NCI-H2196 treated with DMSO at 0.1 percent for 48 hours (cell line): ENCODE data around the gene ACTL10.
"Not testable (repeated sequence)": the region's sequence is repeated elsewhere in the genome, so short reads cannot be mapped to it uniquely, and the experiment has no call there.

ENCODE experiments used
- DNase-seq: peaks from one replicate; lab custom pipeline; 2025; ENCODE audit not compliant: unreplicated experiment; lab: John Stamatoyannopoulos, UW

ACTL10 gene

GRCh38 chr20:33666293-33667244 is at the start of gene ACTL10:
ACTL10 (plus strand) TSS chr20:33666943; CDS start chr20:33667498, 555 bp downstream.
- peak; percentile 98 for DNase-seq

DNA sequence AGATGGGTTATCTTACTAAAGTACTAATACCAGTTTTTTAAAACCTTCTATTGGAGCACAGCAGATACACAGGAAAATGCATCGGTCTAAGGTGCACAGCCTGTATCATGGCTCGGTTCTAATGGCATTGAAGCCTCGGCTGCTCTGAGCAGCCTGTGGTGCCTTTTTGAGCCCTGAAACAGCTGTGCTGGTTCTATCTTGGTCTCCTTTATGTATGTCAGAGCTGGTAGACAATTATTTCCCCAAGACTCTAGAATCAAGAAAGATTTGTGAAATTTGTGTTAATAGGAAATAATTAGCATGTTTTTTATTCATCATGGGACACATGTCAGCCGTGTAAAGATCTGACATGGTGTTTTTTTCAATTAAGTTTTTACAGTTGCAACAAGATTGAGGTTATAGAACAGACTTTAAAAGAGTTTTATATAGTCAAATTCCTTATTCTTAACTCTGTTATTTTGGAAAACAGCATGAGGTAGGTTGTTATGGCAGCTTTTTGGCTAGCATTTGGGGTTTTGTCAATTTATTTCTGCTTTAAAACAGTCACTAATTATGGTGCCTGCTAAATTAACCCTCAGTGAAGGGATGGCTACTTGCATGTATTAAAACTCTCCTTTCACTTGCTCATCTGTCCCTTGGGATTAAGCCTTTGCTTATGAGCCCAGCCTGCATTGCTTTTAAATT is 44.9 kb upstream of the ACTL10 start:
- no peak for DNase-seq

- DNase-seq, result no peak
Measured at GRCh38 chr20:33622705-33623365, 43.9 kb upstream of the ACTL10 start.

GRCh38 chr20:33624399-33624798 is 42.3 kb upstream of the ACTL10 start:
- DNase-seq, result no peak

GRCh38 chr20:33626190-33626589 is 40.6 kb upstream of the ACTL10 start:
- no peak for DNase-seq

GRCh38 chr20:33627577-33628216 is 39.0 kb upstream of the ACTL10 start:
- no peak for DNase-seq

DNA sequence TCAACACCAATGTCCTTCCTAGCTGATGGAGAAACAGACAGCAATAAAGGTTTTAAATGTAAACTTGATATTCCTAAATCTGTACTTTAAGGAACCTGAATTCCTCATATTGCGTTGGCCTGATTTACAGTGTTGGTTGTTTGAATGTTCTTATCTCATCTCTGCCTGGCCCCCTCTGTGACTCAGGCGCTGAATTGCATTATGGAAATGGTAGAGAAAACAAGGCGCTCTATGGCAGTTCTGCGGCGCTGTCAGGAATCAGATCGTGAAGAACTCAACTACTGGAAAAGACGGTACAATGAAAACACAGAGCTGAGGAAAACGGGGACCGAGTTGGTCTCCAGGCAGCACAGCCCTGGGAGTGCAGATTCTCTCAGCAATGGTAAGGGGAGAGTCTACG is 37.2 kb upstream of the ACTL10 start:
- no peak for DNase-seq

DNA sequence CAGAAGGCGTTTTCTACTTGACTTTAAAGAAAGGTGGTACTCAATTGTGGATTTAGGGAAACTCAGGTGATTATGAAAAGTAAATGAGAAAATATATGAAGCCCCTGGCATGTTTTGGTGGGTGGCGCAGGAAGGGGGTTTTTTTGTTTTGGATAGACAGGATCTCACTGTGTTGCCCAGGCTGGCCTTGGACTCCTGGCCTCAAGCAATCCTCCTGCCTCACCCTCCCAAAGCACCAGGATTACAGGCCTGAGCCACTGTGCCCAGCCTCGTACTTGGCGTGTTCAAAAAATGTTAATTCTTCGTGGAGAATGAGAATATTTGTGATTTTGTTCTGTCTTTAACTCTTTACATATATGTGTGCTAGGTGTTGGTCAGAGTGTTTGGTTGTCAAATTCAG is 36.8 kb upstream of the ACTL10 start:
- DNase-seq, result no peak

- DNase-seq, result no peak
Measured at GRCh38 chr20:33630507-33630906, 36.2 kb upstream of the ACTL10 start.

DNA sequence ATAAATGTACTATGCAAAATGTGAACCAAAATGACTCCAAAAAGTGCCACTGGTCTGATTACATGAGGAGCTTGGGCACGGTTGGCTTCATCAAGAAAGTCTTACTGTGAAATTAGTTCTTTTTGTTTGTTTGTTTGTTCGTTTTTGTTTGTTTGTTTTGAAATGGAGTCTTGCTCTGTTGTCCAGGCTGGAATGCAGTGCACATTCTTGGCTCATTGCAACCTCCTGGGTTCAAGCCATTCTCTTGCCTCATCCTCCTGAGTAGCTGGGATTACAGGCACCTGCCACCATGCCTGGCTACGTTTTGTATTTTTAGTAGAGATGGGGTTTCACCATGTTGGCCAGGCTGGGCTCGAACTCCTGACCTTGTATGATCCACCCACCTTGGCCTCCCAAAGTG is 34.8 kb upstream of the ACTL10 start:
- not testable (repeated sequence) for DNase-seq

DNA sequence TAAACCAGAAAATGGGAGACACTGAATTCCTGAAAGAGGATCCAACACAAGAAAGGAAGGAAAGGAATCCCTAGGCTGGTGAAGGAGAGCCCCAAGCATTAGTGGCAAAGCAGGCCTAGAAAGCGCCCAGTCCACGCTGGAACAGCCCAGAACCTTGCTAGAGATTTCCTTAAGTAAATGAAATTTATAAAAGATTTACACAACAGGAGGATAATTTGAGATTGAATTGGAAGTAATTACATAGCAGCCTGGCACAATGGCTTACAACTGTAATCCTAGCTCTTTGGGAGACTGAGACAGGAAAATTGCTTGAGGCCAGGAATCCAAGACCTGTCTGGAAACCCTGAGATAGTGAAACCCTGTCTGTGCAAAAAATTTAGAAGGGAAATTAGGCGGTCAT is 31.4 kb upstream of the ACTL10 start:
- no peak for DNase-seq

- DNase-seq, result no peak
Measured at GRCh38 chr20:33636776-33637175, 30.0 kb upstream of the ACTL10 start.

DNA sequence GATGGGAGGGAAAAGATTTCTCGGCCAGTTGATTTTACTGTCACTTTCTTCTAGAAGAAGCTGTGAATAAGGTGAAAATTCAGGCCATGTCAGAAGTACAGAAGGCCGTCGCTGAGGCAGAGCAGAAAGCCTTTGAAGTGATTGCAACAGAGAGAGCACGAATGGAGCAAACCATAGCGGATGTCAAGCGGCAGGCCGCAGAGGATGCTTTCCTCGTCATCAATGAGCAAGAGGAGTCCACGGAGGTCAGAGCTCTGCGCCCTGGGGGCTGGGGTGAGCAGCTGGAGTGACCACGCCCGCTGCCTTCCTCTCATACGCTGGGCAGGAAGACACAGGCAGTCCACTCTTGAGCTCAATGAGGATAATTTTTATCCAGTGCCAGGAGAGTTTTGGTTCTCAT is 26.5 kb upstream of the ACTL10 start:
- no peak for DNase-seq

- no peak for DNase-seq
Measured at GRCh38 chr20:33644313-33645071, 22.3 kb upstream of the ACTL10 start.

DNA sequence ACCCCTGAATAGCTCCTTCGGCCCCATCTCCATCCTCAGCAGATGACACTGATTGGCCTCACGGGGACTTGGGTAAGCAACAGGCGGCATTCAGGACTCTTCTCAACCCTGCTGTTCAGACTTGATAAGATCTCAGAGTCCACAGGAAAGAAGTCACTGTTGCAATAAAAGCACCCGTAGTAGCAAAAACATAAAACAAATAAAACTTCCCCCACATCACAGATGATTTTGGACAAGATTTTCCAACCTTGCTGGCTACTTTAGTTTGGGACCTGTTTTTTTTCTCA is 21.7 kb upstream of the ACTL10 start:
- DNase-seq, result no peak

DNA sequence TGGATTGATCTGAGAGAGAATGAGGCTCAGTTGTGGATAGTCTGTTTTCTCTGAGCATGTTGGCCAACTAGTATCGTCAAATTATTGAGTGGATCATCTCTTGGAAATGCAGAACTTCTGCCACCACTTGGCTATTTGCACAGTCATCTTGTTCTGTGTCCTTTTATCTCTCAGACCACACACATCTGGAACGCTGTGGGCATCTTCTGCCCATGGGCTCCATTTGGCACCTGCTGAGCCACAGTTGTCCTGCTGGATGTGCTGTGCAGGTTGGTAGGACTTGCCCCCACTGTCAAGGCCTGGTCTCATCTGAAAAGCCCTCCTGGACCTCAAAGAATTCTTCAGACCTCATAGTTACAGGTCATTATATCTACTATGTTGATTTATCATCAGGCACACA is 21.3 kb upstream of the ACTL10 start:
- no peak for DNase-seq

- no peak for DNase-seq
Measured at GRCh38 chr20:33646191-33646590, 20.6 kb upstream of the ACTL10 start.

- not testable (repeated sequence) for DNase-seq
Measured at GRCh38 chr20:33646959-33647602, 19.7 kb upstream of the ACTL10 start.

- peak; percentile 33 for DNase-seq
Measured at GRCh38 chr20:33647603-33648395, 18.9 kb upstream of the ACTL10 start.
